HEK293 (cell line): Measurements from ENCODE around the gene TAS2R4.

Experiments
- CTCF ChIA-PET: fragments of 350-600 bp; formaldehyde crosslinking; extraction: SDS; loops from one replicate; lab custom pipeline; 2021; ENCODE audit warnings: antibody characterized with exemption; lab: Yijun Ruan, JAX
- POLR2A ChIA-PET: fragments of 300-600 bp; formaldehyde crosslinking; extraction: SDS; loops from one replicate; lab custom pipeline; 2020; ENCODE audit warnings: antibody characterized with exemption, inconsistent platforms; lab: Yijun Ruan, JAX
- H3K27ac ChIP-seq: fragments of 200-500 bp; sonication (Bioruptor generic); 2 replicates; pipeline ENCODE4 v1.5.1; 2014; ENCODE audit warnings: low read depth, low read length, control low read depth, inconsistent platforms; ENCODE audit errors: extremely low read depth
- H3K36me3 ChIP-seq, 2 experiments: fragments of 200-500 bp in 1 of 2; sonication (Bioruptor generic) in 1 of 2; 1 replicate in 1 of 2; 2 replicates in 1 of 2; pipeline ENCODE4 v1.5.1; 2014 to 2017; ENCODE audit warnings: inconsistent platforms in 2 of 2, low read length in 2 of 2; ENCODE audit not compliant: control insufficient read depth in 2 of 2, insufficient read depth in 1 of 2
- H3K4me1 ChIP-seq: fragments of 200-500 bp; sonication (Bioruptor generic); 2 replicates; pipeline ENCODE4 v1.5.1; 2014; ENCODE audit warnings: mild to moderate bottlenecking, low read length, inconsistent platforms; ENCODE audit not compliant: control insufficient read depth, insufficient read depth
- H3K4me3 ChIP-seq: 2 replicates; pipeline ENCODE4 v1.5.1; 2011; ENCODE audit warnings: low read depth, mild to moderate bottlenecking, control low read depth, low read length, moderate library complexity
- H3K9me3 ChIP-seq: fragments of 200-500 bp; sonication (Bioruptor generic); 2 replicates; pipeline ENCODE4 v1.5.1; 2014; ENCODE audit warnings: low read depth, low read length, inconsistent platforms; ENCODE audit not compliant: control insufficient read depth, insufficient read depth
- PBX3 ChIP-seq: sonication (generic); formaldehyde crosslinking; IDR thresholded peaks from 2 replicates; pipeline ENCODE4 v1.8.1; 2022; ENCODE audit warnings: mild to moderate bottlenecking, moderate library complexity, missing genetic modification reagents
- SCRT1 ChIP-seq: fragments of 450-650 bp; formaldehyde crosslinking; IDR thresholded peaks from 2 replicates; pipeline ENCODE4 v1.5.1; 2016; ENCODE audit warnings: missing biosample characterization, missing genetic modification characterization, borderline replicate concordance
- SCRT2 ChIP-seq: fragments of 450-650 bp; formaldehyde crosslinking; IDR thresholded peaks from 2 replicates; pipeline ENCODE4 v1.5.1; 2016; ENCODE audit warnings: missing biosample characterization, missing genetic modification characterization
- YY2 ChIP-seq: fragments of 450-650 bp; formaldehyde crosslinking; IDR thresholded peaks from 2 replicates; pipeline ENCODE4 v1.5.1; 2016; ENCODE audit warnings: missing biosample characterization, missing genetic modification characterization
- ZNF398 ChIP-seq: fragments of 450-650 bp; formaldehyde crosslinking; IDR thresholded peaks from 2 replicates; pipeline ENCODE4 v1.5.1; 2017; ENCODE audit warnings: missing biosample characterization, missing genetic modification characterization
- ZNF529 ChIP-seq: fragments of 450-650 bp; formaldehyde crosslinking; IDR thresholded peaks from 2 replicates; pipeline ENCODE4 v1.5.1; 2017; ENCODE audit warnings: missing genetic modification characterization, missing biosample characterization; ENCODE audit not compliant: insufficient replicate concordance
- ZNF654 ChIP-seq: fragments of 450-650 bp; formaldehyde crosslinking; IDR thresholded peaks from 2 replicates; pipeline ENCODE4 v1.5.1; 2016; ENCODE audit warnings: low read depth, missing biosample characterization, missing genetic modification characterization
- ZNF677 ChIP-seq: fragments of 450-650 bp; IDR thresholded peaks from 2 replicates; pipeline ENCODE4 v1.5.0; 2018; ENCODE audit warnings: missing biosample characterization, mild to moderate bottlenecking, missing genetic modification characterization, moderate library complexity
- ZNF843 ChIP-seq: fragments of 450-650 bp; formaldehyde crosslinking; IDR thresholded peaks from 2 replicates; pipeline ENCODE4 v1.5.1; 2016; ENCODE audit warnings: missing biosample characterization, missing genetic modification characterization
- ZXDB ChIP-seq: fragments of 450-650 bp; formaldehyde crosslinking; IDR thresholded peaks from 2 replicates; pipeline ENCODE4 v1.5.1; 2016; ENCODE audit warnings: missing biosample characterization, missing genetic modification characterization
- TF ChIP-seq, protein P1 (sequence below): fragments of 450-650 bp; formaldehyde crosslinking; IDR thresholded peaks from 2 replicates; pipeline ENCODE4 v1.5.1; 2016; ENCODE audit warnings: missing biosample characterization, missing genetic modification characterization, low read depth

The TAS2R4 gene

DNA sequence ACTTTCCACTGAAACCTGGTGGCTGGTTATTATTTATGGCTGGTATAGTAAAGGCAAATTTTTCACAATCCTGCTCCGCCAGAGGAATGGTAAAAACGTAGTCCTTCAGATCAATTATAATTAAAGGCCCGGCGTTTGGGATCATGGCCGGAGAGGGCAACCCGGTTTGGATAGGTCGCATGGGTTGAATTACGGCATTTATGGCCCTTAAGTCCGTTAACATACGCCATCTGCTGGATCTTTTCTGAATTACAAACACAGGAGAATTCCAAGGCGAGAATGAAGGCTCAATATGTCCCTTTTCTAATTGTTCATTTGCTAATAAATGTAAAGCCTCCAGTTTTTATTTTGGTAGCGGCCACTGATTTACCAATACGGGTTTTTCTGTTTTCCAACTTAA is 23.8 kb upstream of the TAS2R4 start:
- TF ChIP-seq YY2 (tag by site-specific recombination) (no peak), ZNF398 (tag by site-specific recombination) (no peak), PBX3 (CRISPR knock-in tag) (no peak), ZNF529 (tag by site-specific recombination) (no peak), ZNF654 (tag by site-specific recombination) (0 out of 2 replicates have a peak, but pooled peaks have one; percentile 6), ZXDB (tag by site-specific recombination) (no peak), ZNF843 (tag by site-specific recombination) (no peak), ZNF677 (tag by site-specific recombination) (no peak)
- TF ChIP-seq, all 188 proteins: peak for 1
- H3K36me3 ChIP-seq: peaks cover 14 to 96% of the 10 kb centered on the region in 2 experiments
- no peak overlapping the region for H3K4me3 ChIP-seq
- no peaks in the 10 kb centered on the region for H3K4me1 ChIP-seq
- no peaks in the 10 kb centered on the region for H3K9me3 ChIP-seq
- ChIA-PET CTCF (interaction anchor here (0.7 kb wide), 1 partner anchor 1486 kb away, joined by 3 read pairs; no protein-coding TSS in a partner anchor), POLR2A (no interaction called here)
- no peak overlapping the region for H3K27ac ChIP-seq

DNA sequence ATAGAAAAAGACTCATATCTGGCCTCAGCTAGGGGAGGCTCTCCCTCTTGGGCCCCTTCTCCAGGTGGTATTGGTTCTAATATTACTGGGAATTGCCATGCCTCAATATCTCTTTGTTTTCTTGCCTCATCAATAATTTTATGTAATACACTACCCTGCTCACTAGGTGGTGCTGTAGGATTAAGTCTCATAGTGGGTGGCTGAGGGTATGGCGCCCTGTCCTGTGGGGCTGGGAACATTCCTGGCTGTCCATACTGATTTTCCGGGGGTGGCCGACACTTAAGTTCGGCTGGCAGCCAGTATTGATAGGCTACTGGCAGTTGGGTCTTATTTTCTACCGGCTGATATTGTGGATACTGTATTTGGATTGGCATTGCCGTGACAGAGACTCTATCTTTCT is 21.5 kb upstream of the TAS2R4 start:
- POLR2A ChIA-PET: no interaction called here
- H3K27ac ChIP-seq: no peak overlapping the region
- TF ChIP-seq ZNF654 (tag by site-specific recombination): peak; percentile 29; the same call in 1 of the 2 replicates
- TF ChIP-seq, protein P1, sequence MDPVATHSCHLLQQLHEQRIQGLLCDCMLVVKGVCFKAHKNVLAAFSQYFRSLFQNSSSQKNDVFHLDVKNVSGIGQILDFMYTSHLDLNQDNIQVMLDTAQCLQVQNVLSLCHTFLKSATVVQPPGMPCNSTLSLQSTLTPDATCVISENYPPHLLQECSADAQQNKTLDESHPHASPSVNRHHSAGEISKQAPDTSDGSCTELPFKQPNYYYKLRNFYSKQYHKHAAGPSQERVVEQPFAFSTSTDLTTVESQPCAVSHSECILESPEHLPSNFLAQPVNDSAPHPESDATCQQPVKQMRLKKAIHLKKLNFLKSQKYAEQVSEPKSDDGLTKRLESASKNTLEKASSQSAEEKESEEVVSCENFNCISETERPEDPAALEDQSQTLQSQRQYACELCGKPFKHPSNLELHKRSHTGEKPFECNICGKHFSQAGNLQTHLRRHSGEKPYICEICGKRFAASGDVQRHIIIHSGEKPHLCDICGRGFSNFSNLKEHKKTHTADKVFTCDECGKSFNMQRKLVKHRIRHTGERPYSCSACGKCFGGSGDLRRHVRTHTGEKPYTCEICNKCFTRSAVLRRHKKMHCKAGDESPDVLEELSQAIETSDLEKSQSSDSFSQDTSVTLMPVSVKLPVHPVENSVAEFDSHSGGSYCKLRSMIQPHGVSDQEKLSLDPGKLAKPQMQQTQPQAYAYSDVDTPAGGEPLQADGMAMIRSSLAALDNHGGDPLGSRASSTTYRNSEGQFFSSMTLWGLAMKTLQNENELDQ: no peak
- TF ChIP-seq, all 188 proteins: peak for 1
- no peaks in the 10 kb centered on the region for H3K9me3 ChIP-seq
- CTCF ChIA-PET: interaction anchor here (0.6 to 2.2 kb wide), 4 partner anchors 13 to 100 kb away, joined by 3 to 9 read pairs (median 5); no protein-coding TSS in a partner anchor
- H3K36me3 ChIP-seq: peaks cover 10 to 89% of the 10 kb centered on the region in 2 experiments; a peak in 2 of 3 replicates
- H3K4me1 ChIP-seq: no peaks in the 10 kb centered on the region
- no peak overlapping the region for H3K4me3 ChIP-seq

- Histone ChIP-seq H3K36me3 (peaks cover 0 to 60% of the 10 kb centered on the region in 2 experiments; a peak in 1 of 3 replicates), H3K4me1 (no peaks in the 10 kb centered on the region), H3K9me3 (no peaks in the 10 kb centered on the region), H3K4me3 (no peak within 1 kb of the TSS), H3K27ac (no peak within 1 kb of the TSS)
- TF ChIP-seq ZXDB (tag by site-specific recombination): no peak
- 0 out of 2 replicates have a peak, but pooled peaks have one; percentile 18 for TF ChIP-seq SCRT1 (tag by site-specific recombination)
- peak; percentile 80 for TF ChIP-seq SCRT2
- ChIA-PET CTCF (interaction anchor here (0.6 kb wide), 1 partner anchor 10 kb away, joined by 3 read pairs; no protein-coding TSS in a partner anchor), POLR2A (no interaction called here)
These were observed 12.7 kb upstream of the TAS2R4 start, which contains the start of gene TAS2R3 for GRCh38 chr7:141763797-141764196. TAS2R3 (plus strand) TSS chr7:141764097; CDS start chr7:141764159, 62 bp downstream.
